GM12892 (cell line): ENCODE data around the gene EPHA6.

Experiments used
- POLR2AphosphoS5 ChIP-seq: IDR thresholded peaks from 2 replicates; pipeline ENCODE4 v1.6.1; 2011; ENCODE audit warnings: low read depth, low read length, control low read depth
- TAF1 ChIP-seq: IDR thresholded peaks from 2 replicates; pipeline ENCODE4 v1.6.1; 2011; ENCODE audit warnings: low read depth, mild to moderate bottlenecking, control low read depth, low read length, borderline replicate concordance

- TF ChIP-seq POLR2AphosphoS5: no peak
- no peak for TF ChIP-seq TAF1
Observed at GRCh38 chr3:97059168-97059567, 244.8 kb downstream of the EPHA6 start.
